Sigmoid colon (tissue), 4 donors: Measurements from ENCODE around the gene ANKRD35.

Source experiments
- EP300 ChIP-seq, 4 donors: sonication (generic); formaldehyde crosslinking; IDR thresholded peaks; one replicate each; pipeline ENCODE4 v1.6.1; 2017; ENCODE audit warnings: antibody characterized with exemption in 4 of 4
- POLR2A ChIP-seq, 2 donors: fragments of 450-650 bp; IDR thresholded peaks; one replicate each; pipeline ENCODE4 v1.6.1; 2016; ENCODE audit warnings: antibody characterized with exemption in 2 of 2, mild to moderate bottlenecking in 2 of 2, moderate library complexity in 2 of 2
- POLR2AphosphoS5 ChIP-seq, 4 donors: sonication (generic); formaldehyde crosslinking; IDR thresholded peaks; one replicate each; pipeline ENCODE4 v1.6.1; 2017; ENCODE audit warnings: antibody characterized with exemption in 4 of 4
- TF ChIP-seq, protein P1 (sequence below), 4 experiments: fragments of 450-650 bp in 3 of 4; fragments of 200-600 bp in 1 of 4; IDR thresholded peaks; one replicate each; pipeline ENCODE4 v1.5.1; 2016 to 2019; ENCODE audit warnings: antibody characterized with exemption in 4 of 4, mild to moderate bottlenecking in 3 of 4, moderate library complexity in 2 of 4

- TF ChIP-seq, protein P1, sequence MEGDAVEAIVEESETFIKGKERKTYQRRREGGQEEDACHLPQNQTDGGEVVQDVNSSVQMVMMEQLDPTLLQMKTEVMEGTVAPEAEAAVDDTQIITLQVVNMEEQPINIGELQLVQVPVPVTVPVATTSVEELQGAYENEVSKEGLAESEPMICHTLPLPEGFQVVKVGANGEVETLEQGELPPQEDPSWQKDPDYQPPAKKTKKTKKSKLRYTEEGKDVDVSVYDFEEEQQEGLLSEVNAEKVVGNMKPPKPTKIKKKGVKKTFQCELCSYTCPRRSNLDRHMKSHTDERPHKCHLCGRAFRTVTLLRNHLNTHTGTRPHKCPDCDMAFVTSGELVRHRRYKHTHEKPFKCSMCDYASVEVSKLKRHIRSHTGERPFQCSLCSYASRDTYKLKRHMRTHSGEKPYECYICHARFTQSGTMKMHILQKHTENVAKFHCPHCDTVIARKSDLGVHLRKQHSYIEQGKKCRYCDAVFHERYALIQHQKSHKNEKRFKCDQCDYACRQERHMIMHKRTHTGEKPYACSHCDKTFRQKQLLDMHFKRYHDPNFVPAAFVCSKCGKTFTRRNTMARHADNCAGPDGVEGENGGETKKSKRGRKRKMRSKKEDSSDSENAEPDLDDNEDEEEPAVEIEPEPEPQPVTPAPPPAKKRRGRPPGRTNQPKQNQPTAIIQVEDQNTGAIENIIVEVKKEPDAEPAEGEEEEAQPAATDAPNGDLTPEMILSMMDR (IDR thresholded peaks at IDR 0.05), result no peak
- TF ChIP-seq POLR2A (IDR thresholded peaks at IDR 0.05) (no peak), POLR2AphosphoS5 (IDR thresholded peaks at IDR 0.05) (no peak), EP300 (IDR thresholded peaks at IDR 0.05) (no peak)
Measured at GRCh38 chr1:145895471-145895870, 9.8 kb upstream of the ANKRD35 start.
